RWPE1 (cell line): ENCODE measurements around the gene PTPRN2.

ENCODE experiments used
- CTCF ChIA-PET: fragments of 350-600 bp; sonication (Branson Sonifier 250); formaldehyde crosslinking; extraction: SDS; loops from one replicate; lab custom pipeline; 2021; lab: Yijun Ruan, JAX
- POLR2A ChIA-PET: fragments of 400-600 bp; formaldehyde crosslinking; extraction: SDS; loops from one replicate; lab custom pipeline; 2020; ENCODE audit warnings: antibody characterized with exemption; ENCODE audit not compliant: low non-redundant PET; lab: Yijun Ruan, JAX
- DNase-seq: peaks from one replicate; pipeline ENCODE4 v3.0.0; 2012; ENCODE audit warnings: low spot score
- H3K27ac ChIP-seq: fragments of 450-650 bp; 2 replicates; pipeline ENCODE4 v1.5.1; 2017
- TF ChIP-seq, protein P1 (sequence below): fragments of 450-650 bp; conservative IDR thresholded peaks from 2 replicates; pipeline ENCODE4 v1.5.1; 2017; ENCODE audit warnings: low read depth, mild to moderate bottlenecking

PTPRN2 gene

DNA sequence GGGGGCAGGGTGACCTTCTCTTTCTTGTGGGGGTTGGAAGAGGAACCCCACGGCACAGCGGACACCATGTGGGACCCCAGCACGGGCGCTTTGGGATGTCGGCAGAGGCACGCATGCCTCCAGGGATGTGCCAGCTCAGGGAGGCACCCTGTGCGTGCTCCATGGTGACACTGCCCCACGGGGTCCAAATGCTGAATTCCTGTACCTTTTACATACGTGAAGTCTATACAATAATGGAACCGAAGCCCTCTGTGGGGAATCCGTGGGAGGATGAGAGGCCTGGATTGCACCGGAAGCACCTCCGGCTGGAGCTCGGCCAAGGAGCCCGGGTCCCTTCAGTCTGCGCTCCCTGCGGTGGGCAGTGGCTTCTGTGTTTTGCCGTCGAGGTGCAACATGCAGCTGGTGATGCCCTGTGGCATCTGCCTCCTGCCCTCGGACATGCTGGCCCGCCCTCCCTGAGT, 726.6 kb downstream of the PTPRN2 start:
- H3K27ac ChIP-seq: no peak overlapping the region
- ChIA-PET POLR2A (no interaction called here), CTCF (no interaction called here)
- TF ChIP-seq, protein P1, sequence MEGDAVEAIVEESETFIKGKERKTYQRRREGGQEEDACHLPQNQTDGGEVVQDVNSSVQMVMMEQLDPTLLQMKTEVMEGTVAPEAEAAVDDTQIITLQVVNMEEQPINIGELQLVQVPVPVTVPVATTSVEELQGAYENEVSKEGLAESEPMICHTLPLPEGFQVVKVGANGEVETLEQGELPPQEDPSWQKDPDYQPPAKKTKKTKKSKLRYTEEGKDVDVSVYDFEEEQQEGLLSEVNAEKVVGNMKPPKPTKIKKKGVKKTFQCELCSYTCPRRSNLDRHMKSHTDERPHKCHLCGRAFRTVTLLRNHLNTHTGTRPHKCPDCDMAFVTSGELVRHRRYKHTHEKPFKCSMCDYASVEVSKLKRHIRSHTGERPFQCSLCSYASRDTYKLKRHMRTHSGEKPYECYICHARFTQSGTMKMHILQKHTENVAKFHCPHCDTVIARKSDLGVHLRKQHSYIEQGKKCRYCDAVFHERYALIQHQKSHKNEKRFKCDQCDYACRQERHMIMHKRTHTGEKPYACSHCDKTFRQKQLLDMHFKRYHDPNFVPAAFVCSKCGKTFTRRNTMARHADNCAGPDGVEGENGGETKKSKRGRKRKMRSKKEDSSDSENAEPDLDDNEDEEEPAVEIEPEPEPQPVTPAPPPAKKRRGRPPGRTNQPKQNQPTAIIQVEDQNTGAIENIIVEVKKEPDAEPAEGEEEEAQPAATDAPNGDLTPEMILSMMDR: no peak
- DNase-seq: no peak

GRCh38 chr7:157860406-157860805, 727.2 kb downstream of the PTPRN2 start:
- POLR2A ChIA-PET: no interaction called here

DNA sequence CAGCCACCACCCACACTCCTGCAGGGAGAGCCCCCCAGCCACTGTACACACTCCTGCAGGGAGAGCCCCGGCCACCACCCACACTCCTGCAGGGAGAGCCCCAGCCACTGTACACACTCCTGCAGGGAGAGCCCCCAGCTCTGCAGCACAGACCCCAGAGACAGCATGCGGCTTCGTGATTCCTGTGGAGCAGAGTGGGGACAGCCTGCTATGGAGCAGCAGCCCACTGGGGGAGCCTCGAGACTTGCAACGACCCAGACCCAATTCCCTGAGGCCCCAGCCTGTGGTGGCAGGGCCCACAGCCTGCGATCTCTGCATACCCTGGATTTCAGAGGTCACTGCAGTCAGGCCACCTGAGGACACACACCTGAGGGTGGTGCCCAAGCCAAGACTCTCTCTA, 727.7 kb downstream of the PTPRN2 start:
- POLR2A ChIA-PET: no interaction called here
- DNase-seq: no peak
- CTCF ChIA-PET: no interaction called here
- H3K27ac ChIP-seq: no peak overlapping the region
- TF ChIP-seq, protein P1: no peak

More at GRCh38 chr7:157860406-157860805, 727.2 kb downstream of the PTPRN2 start:
- TF ChIP-seq, protein P1: no peak
- no peak for DNase-seq
- H3K27ac ChIP-seq: no peak overlapping the region
- CTCF ChIA-PET: no interaction called here

GRCh38 chr7:157857578-157858075, 730.0 kb downstream of the PTPRN2 start:
- no peak for DNase-seq
- no peak overlapping the region for H3K27ac ChIP-seq
- POLR2A ChIA-PET: no interaction called here
- TF ChIP-seq, protein P1: no peak
- CTCF ChIA-PET: no interaction called here

GRCh38 chr7:157856873-157857577, 730.6 kb downstream of the PTPRN2 start:
- TF ChIP-seq, protein P1: no peak
- POLR2A ChIA-PET: no interaction called here

DNA sequence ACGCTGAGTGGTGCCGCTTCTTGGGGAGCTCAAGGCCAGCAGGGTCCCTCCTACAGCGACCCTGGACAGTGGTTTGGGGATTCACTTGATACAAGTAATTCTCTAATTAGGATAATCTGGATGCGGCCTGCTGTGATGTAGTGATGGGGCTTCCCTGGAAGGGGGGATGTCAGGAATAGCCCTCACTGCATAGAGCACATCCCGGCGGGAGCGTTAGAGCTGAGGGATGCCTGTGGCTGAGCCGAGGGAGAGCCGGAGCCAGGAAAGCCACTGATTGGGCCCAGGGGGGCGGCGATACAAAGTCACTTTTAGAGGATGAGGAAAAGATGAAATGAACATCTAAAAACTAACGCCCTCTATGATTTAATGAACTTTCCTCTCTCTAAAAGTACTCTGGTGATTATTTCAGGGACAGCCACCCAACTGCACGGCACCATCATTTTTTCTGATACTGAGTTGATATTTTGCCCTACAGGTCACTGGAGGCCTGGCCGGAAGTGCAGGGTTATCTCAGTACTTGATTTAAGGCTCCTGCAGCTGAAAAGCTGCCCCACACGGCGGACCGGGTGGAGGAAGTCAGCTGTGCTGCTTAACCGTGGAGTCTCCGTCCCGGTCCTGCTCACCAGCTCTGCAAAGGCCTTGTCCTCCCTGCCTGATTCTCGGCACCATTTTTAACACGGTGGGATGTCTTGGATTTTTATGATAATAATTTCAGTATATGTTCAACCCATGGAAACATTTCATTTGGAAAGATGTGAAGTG, 732.0 kb downstream of the PTPRN2 start:
- TF ChIP-seq, protein P1: no peak
- ChIA-PET POLR2A (no interaction called here), CTCF (no interaction called here)
- no peak overlapping the region for H3K27ac ChIP-seq
- no peak for DNase-seq

More at GRCh38 chr7:157856873-157857577, 730.6 kb downstream of the PTPRN2 start:
- DNase-seq: no peak
- H3K27ac ChIP-seq: no peak overlapping the region
- CTCF ChIA-PET: no interaction called here
